Measurements from ENCODE around the gene CDK5R1. TPM values are rescaled to one million over a fixed set of nuclear protein-coding genes. Genes with fewer than 3 reads are reported as not detected.

CDK5R1 gene
- total and polyA plus RNA-seq, 7 experiments from 2014 or later: 4.9 to 21.2 (median 7.5) TPM

- Mint-ChIP-seq H3K4me3 (peak overlapping the region in 1 of 10 donors; percentile 15), H3K27me3 (no peaks in the 10 kb centered on the region), H3K4me1 (peaks cover 25 to 43% (median 31%) of the 10 kb centered on the region in 7 donors), H3K9me3 (peaks cover 0 to 2% (median 0%) of the 10 kb centered on the region in 11 donors), H3K36me3 (peaks cover 8 to 51% (median 23%) of the 10 kb centered on the region in 5 donors), H3K27ac (peak overlapping the region in 7 of 9 donors; percentile 0 to 87 (median 19))
- Histone ChIP-seq H3K27ac (ENCODE audit: low read depth, low read length) (no peak overlapping the region), H3K4me3 (ENCODE audit: low read length) (no peak overlapping the region), H3K36me3 (ENCODE audit: control insufficient read depth in 2 of 3, insufficient read depth in 3 of 3, low read length in 3 of 3) (peaks cover 6 to 60% (median 24%) of the 10 kb centered on the region in 3 experiments), H3K9me3 (ENCODE audit: control insufficient read depth in 2 of 3, low read length in 3 of 3) (no peaks in the 10 kb centered on the region), H3K27me3 (ENCODE audit: control insufficient read depth in 2 of 2, insufficient read depth in 2 of 2, low read length in 2 of 2) (no peaks in the 10 kb centered on the region), H3K4me1 (ENCODE audit: control insufficient read depth in 2 of 2, insufficient read depth in 2 of 2, low read length in 2 of 2) (peaks cover 8 to 9% of the 10 kb centered on the region in 2 donors)
- peak; percentile 91 for ATAC-seq
- intact Hi-C loops (cut with micrococcal nuclease): loop anchor here (1.0 to 5.0 kb wide), 9 partner anchors 17 to 415 kb away; partner anchors contain the start of genes PSMD11 (in 2 of the 2) and MYO1D (in 1 of the 2)
- POLR2A ChIA-PET: interaction anchor here (0.7 to 1.6 kb wide), 4 partner anchors 18 to 62 kb away, joined by 3 to 5 read pairs (median 4); partner anchors contain the start of genes CDK5R1 and PSMD11
- peak; percentile 27 to 71 (median 63) for DNase-seq
- CTCF ChIA-PET: interaction anchor here (0.6 to 3.4 kb wide), 31 partner anchors 9 to 308 kb away, joined by 3 to 31 read pairs (median 5); partner anchors contain the start of gene PSMD11
Observed at GRCh38 chr17:32461853-32462617, 24.8 kb upstream of the CDK5R1 start.

DNA sequence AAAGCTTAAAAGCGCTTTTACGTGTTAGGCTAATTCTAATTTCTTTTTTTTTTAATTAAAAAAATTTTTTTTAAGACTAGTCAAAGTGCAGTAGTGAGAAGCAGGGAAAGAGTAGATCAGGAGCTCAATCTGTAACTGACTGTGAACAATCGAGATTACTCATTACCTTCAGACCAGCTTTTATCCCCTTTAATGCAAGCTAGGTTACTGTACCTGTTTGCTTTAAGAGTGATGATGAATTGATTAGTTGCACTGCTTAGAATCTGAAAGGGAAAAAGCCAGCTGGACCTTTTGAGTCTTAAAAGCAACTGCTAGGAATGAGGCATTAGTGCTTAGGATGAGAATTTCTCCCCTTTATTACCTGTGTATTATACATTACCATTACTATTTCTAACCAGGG, 23.5 kb upstream of the CDK5R1 start:
- POLR2A ChIA-PET: interaction anchor here (0.6 to 1.6 kb wide), 3 partner anchors 21 to 148 kb away, joined by 3 to 5 read pairs (median 4); partner anchors contain the start of gene CDK5R1
- peaks cover 19 to 36% (median 22%) of the 10 kb centered on the region in 7 donors for H3K4me1 Mint-ChIP-seq
- peaks cover 11 to 46% (median 26%) of the 10 kb centered on the region in 5 donors for H3K36me3 Mint-ChIP-seq
- H3K9me3 Mint-ChIP-seq: peaks cover 0 to 2% (median 0%) of the 10 kb centered on the region in 11 donors
- no peak for DNase-seq
- Histone ChIP-seq H3K9me3 (ENCODE audit: control insufficient read depth in 2 of 3, low read length in 3 of 3) (no peaks in the 10 kb centered on the region), H3K36me3 (ENCODE audit: control insufficient read depth in 2 of 3, insufficient read depth in 3 of 3, low read length in 3 of 3) (peaks cover 6 to 64% (median 21%) of the 10 kb centered on the region in 3 experiments), H3K27me3 (ENCODE audit: control insufficient read depth in 2 of 2, insufficient read depth in 2 of 2, low read length in 2 of 2) (no peaks in the 10 kb centered on the region), H3K4me3 (ENCODE audit: low read length) (no peak overlapping the region), H3K27ac (ENCODE audit: low read depth, low read length) (no peak overlapping the region), H3K4me1 (ENCODE audit: control insufficient read depth in 2 of 2, insufficient read depth in 2 of 2, low read length in 2 of 2) (peaks cover 4 to 6% of the 10 kb centered on the region in 2 donors)
- CTCF ChIA-PET: interaction anchor here (0.6 to 3.4 kb wide), 17 partner anchors 9 to 963 kb away, joined by 3 to 31 read pairs (median 5); partner anchors contain the start of gene PSMD11
- no peak overlapping the region for H3K4me3 Mint-ChIP-seq
- no peaks in the 10 kb centered on the region for H3K27me3 Mint-ChIP-seq
- intact Hi-C loops (cut with micrococcal nuclease): loop anchor here in 1 of 2 donors (5.0 kb wide), 1 partner anchor 414 kb away; the partner anchor contains the start of gene MYO1D
- no peak for ATAC-seq
- H3K27ac Mint-ChIP-seq: no peak overlapping the region

- no peak overlapping the region for H3K27ac ChIP-seq (ENCODE audit: low read depth, low read length)
- Mint-ChIP-seq H3K27ac (no peak overlapping the region), H3K36me3 (peaks cover 9 to 46% (median 27%) of the 10 kb centered on the region in 5 donors), H3K9me3 (peaks cover 0 to 2% (median 0%) of the 10 kb centered on the region in 11 donors), H3K4me3 (no peak overlapping the region), H3K4me1 (peaks cover 14 to 29% (median 19%) of the 10 kb centered on the region in 7 donors), H3K27me3 (no peaks in the 10 kb centered on the region)
- CTCF ChIA-PET: interaction anchor here (0.8 to 3.1 kb wide), 5 partner anchors 20 to 290 kb away, joined by 3 to 31 read pairs (median 3); no protein-coding TSS in a partner anchor
- peaks cover 4 to 6% of the 10 kb centered on the region in 2 donors for H3K4me1 ChIP-seq (ENCODE audit: control insufficient read depth in 2 of 2, insufficient read depth in 2 of 2, low read length in 2 of 2)
- ATAC-seq (no peak), DNase-seq (no peak)
- POLR2A ChIA-PET: no interaction called here
- no peaks in the 10 kb centered on the region for H3K9me3 ChIP-seq (ENCODE audit: control insufficient read depth in 2 of 3, low read length in 3 of 3)
- H3K4me3 ChIP-seq (ENCODE audit: low read length): no peak overlapping the region
- H3K27me3 ChIP-seq (ENCODE audit: control insufficient read depth in 2 of 2, insufficient read depth in 2 of 2, low read length in 2 of 2): no peaks in the 10 kb centered on the region
- peaks cover 6 to 69% (median 25%) of the 10 kb centered on the region in 3 experiments for H3K36me3 ChIP-seq (ENCODE audit: control insufficient read depth in 2 of 3, insufficient read depth in 3 of 3, low read length in 3 of 3)
- intact Hi-C loops (cut with micrococcal nuclease): loop anchor here in 1 of 2 donors (5.0 kb wide), 1 partner anchor 413 kb away; the partner anchor contains the start of gene MYO1D
Observed at GRCh38 chr17:32464374-32464773, 22.4 kb upstream of the CDK5R1 start.

DNA sequence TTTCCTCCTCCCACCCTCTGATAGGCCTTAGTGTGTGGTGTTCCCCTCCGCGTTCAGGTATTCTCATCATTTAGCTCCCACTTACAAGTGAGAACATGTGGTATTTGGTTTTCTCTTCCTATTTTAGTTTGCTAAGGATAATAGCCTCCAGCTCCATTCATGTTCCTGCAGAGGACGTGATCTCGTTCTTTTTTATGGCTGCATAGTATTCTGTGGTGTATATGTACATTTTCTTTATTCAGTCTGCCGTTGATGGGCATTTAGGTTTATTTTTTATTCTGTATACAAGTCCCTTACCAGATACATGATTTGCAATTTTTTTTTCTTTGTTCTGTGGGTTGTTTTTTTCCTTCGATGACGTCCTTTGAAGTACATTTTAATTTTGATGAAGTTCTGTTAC, 18.8 kb upstream of the CDK5R1 start:
- Histone ChIP-seq H3K27me3 (ENCODE audit: control insufficient read depth in 2 of 2, insufficient read depth in 2 of 2, low read length in 2 of 2) (no peaks in the 10 kb centered on the region), H3K4me1 (ENCODE audit: control insufficient read depth in 2 of 2, insufficient read depth in 2 of 2, low read length in 2 of 2) (no peaks in the 10 kb centered on the region), H3K9me3 (ENCODE audit: control insufficient read depth in 2 of 3, low read length in 3 of 3) (no peaks in the 10 kb centered on the region), H3K27ac (ENCODE audit: low read depth, low read length) (no peak overlapping the region), H3K4me3 (ENCODE audit: low read length) (no peak overlapping the region), H3K36me3 (ENCODE audit: control insufficient read depth in 2 of 3, insufficient read depth in 3 of 3, low read length in 3 of 3) (peaks cover 24 to 80% (median 24%) of the 10 kb centered on the region in 3 experiments)
- no peak for DNase-seq
- H3K27ac Mint-ChIP-seq: peak overlapping the region in 2 of 9 donors; percentile 45 to 63
- ChIA-PET CTCF (interaction anchor here (1.0 to 1.2 kb wide), 2 partner anchors 15 to 16 kb away, joined by 3 to 5 read pairs; no protein-coding TSS in a partner anchor), POLR2A (no interaction called here)
- peaks cover 0 to 2% (median 0%) of the 10 kb centered on the region in 11 donors for H3K9me3 Mint-ChIP-seq
- no peaks in the 10 kb centered on the region for H3K27me3 Mint-ChIP-seq
- H3K36me3 Mint-ChIP-seq: peaks cover 11 to 53% (median 26%) of the 10 kb centered on the region in 5 donors
- ATAC-seq: no peak
- intact Hi-C loops (cut with micrococcal nuclease): no loop called here
- H3K4me3 Mint-ChIP-seq: no peak overlapping the region
- peaks cover 0 to 15% (median 5%) of the 10 kb centered on the region in 7 donors for H3K4me1 Mint-ChIP-seq

- ChIA-PET POLR2A (interaction anchor here (0.6 to 1.5 kb wide), 2 partner anchors 18 to 21 kb away, joined by 3 to 6 read pairs; no protein-coding TSS in a partner anchor), CTCF (interaction anchor here (0.6 to 2.9 kb wide), 3 partner anchors 8 to 150 kb away, joined by 3 to 17 read pairs (median 3); no protein-coding TSS in a partner anchor)
- peaks cover 25 to 86% (median 28%) of the 10 kb centered on the region in 3 experiments for H3K36me3 ChIP-seq (ENCODE audit: control insufficient read depth in 2 of 3, insufficient read depth in 3 of 3, low read length in 3 of 3)
- Mint-ChIP-seq H3K36me3 (peaks cover 16 to 63% (median 45%) of the 10 kb centered on the region in 5 donors), H3K27ac (no peak overlapping the region), H3K4me1 (peaks cover 2 to 33% (median 17%) of the 10 kb centered on the region in 7 donors), H3K27me3 (no peaks in the 10 kb centered on the region), H3K9me3 (peaks cover 0 to 2% (median 0%) of the 10 kb centered on the region in 11 donors), H3K4me3 (no peak overlapping the region)
- no peaks in the 10 kb centered on the region for H3K4me1 ChIP-seq (ENCODE audit: control insufficient read depth in 2 of 2, insufficient read depth in 2 of 2, low read length in 2 of 2)
- H3K4me3 ChIP-seq (ENCODE audit: low read length): no peak overlapping the region
- DNase-seq: no peak
- H3K9me3 ChIP-seq (ENCODE audit: control insufficient read depth in 2 of 3, low read length in 3 of 3): no peaks in the 10 kb centered on the region
- intact Hi-C loops (cut with micrococcal nuclease): no loop called here
- ATAC-seq: no peak
- H3K27me3 ChIP-seq (ENCODE audit: control insufficient read depth in 2 of 2, insufficient read depth in 2 of 2, low read length in 2 of 2): no peaks in the 10 kb centered on the region
- H3K27ac ChIP-seq (ENCODE audit: low read depth, low read length): no peak overlapping the region
Observed at GRCh38 chr17:32470405-32471167, 16.2 kb upstream of the CDK5R1 start.
